Muscle of leg (tissue), 11 donors: ENCODE data around the gene KCNK18. TPM values are rescaled to one million over a fixed set of nuclear protein-coding genes. Genes with fewer than 3 reads are reported as not detected.

Source experiments
- DNase-seq: peaks from one replicate; pipeline ENCODE4 v3.0.0; 2013
- H3K27ac ChIP-seq: one replicate; pipeline ENCODE4 v1.5.1; 2013; ENCODE audit warnings: mild to moderate bottlenecking, low read length, control low read depth
- H3K27me3 ChIP-seq: one replicate; pipeline ENCODE4 v1.6.1; 2013; ENCODE audit warnings: low read length; ENCODE audit not compliant: control insufficient read depth, insufficient read depth
- H3K36me3 ChIP-seq: one replicate; pipeline ENCODE4 v1.6.1; 2013; ENCODE audit warnings: low read length; ENCODE audit not compliant: control insufficient read depth, insufficient read depth
- H3K4me1 ChIP-seq: one replicate; pipeline ENCODE4 v1.6.1; 2013; ENCODE audit warnings: low read length; ENCODE audit not compliant: control insufficient read depth, insufficient read depth
- H3K4me3 ChIP-seq: one replicate; pipeline ENCODE4 v1.5.1; 2013; ENCODE audit warnings: low read length, control low read depth
- H3K9me3 ChIP-seq: replicated peaks from 2 replicates; pipeline ENCODE4 v1.6.1; 2013; ENCODE audit warnings: low read depth, low read length; ENCODE audit not compliant: control insufficient read depth
- WGBS: methylation state at CpG from one replicate; pipeline ENCODE4 v1.1.5; 2013; ENCODE audit warnings: missing lambda C conversion rate; ENCODE audit not compliant: insufficient coverage; 5-methylcytosine and 5-hydroxymethylcytosine counted together
- polyA plus RNA-seq, 8 donors: library from polyadenylated mRNA; unstranded; fragments of 120-200 nt; gene quantifications; one replicate each; pipeline versions ENCODE4 v1.2.1 to v1.2.3, GENCODE V29; 2013; ENCODE audit warnings: inconsistent platforms in 1 of 8, low replicate concordance in 1 of 8; ENCODE audit not compliant: insufficient read length in 8 of 8, insufficient read depth in 1 of 8
- total RNA-seq: library from RNA; stranded (reverse); fragments of 120-200 nt; gene quantifications from one replicate; pipeline ENCODE4 v1.2.4, GENCODE V29; 2013

Gene KCNK18
- total and polyA plus RNA-seq, 9 donors, result not detected

- Histone ChIP-seq H3K9me3 (no peaks in the 10 kb centered on the region), H3K36me3 (no peaks in the 10 kb centered on the region), H3K4me3 (no peak overlapping the region), H3K27me3 (peaks cover 13% of the 10 kb centered on the region), H3K4me1 (no peaks in the 10 kb centered on the region), H3K27ac (no peak overlapping the region)
- 67% methylated on average over 8 of the region's 9 CpGs for WGBS
- DNase-seq, result no peak
Measured at GRCh38 chr10:117253908-117254307, 56.6 kb downstream of the KCNK18 start.

GRCh38 chr10:117254338-117254737 lies 57.0 kb downstream of the KCNK18 start:
- Histone ChIP-seq H3K4me1 (no peaks in the 10 kb centered on the region), H3K27me3 (peaks cover 13% of the 10 kb centered on the region), H3K36me3 (no peaks in the 10 kb centered on the region), H3K9me3 (no peaks in the 10 kb centered on the region), H3K4me3 (no peak overlapping the region), H3K27ac (no peak overlapping the region)
- 50% methylated on average over 7 of the region's 9 CpGs for WGBS
- DNase-seq, result no peak

- H3K36me3 ChIP-seq, result no peaks in the 10 kb centered on the region
- no peak overlapping the region for H3K27ac ChIP-seq
- 66% methylated on average over 20 of the region's 26 CpGs for WGBS
Measured at GRCh38 chr10:117254774-117255735, 57.8 kb downstream of the KCNK18 start.

GRCh38 chr10:117255835-117256460 lies 58.7 kb downstream of the KCNK18 start:
- H3K9me3 ChIP-seq, result no peaks in the 10 kb centered on the region
- H3K4me1 ChIP-seq, result no peaks in the 10 kb centered on the region
- WGBS, result 97% methylated on average over 8 of the region's 9 CpGs
- DNase-seq, result no peak
- no peak overlapping the region for H3K27ac ChIP-seq
- no peaks in the 10 kb centered on the region for H3K36me3 ChIP-seq
- peaks cover 10% of the 10 kb centered on the region for H3K27me3 ChIP-seq
- H3K4me3 ChIP-seq, result no peak overlapping the region

More at GRCh38 chr10:117254774-117255735, 57.8 kb downstream of the KCNK18 start:
- Histone ChIP-seq H3K27me3 (peaks cover 15% of the 10 kb centered on the region), H3K4me1 (no peaks in the 10 kb centered on the region), H3K9me3 (no peaks in the 10 kb centered on the region), H3K4me3 (no peak overlapping the region)
- no peak for DNase-seq

GRCh38 chr10:117256910-117257309 lies 59.6 kb downstream of the KCNK18 start:
- H3K4me1 ChIP-seq, result no peaks in the 10 kb centered on the region
- DNase-seq, result no peak
- H3K9me3 ChIP-seq, result no peaks in the 10 kb centered on the region
- H3K4me3 ChIP-seq, result no peak overlapping the region
- H3K27ac ChIP-seq, result no peak overlapping the region
- no peaks in the 10 kb centered on the region for H3K36me3 ChIP-seq
- peaks cover 12% of the 10 kb centered on the region for H3K27me3 ChIP-seq
- WGBS, result 83% methylated on average over 4 of the region's 10 CpGs

- Histone ChIP-seq H3K9me3 (no peaks in the 10 kb centered on the region), H3K27ac (no peak overlapping the region), H3K36me3 (no peaks in the 10 kb centered on the region), H3K4me3 (no peak overlapping the region), H3K4me1 (no peaks in the 10 kb centered on the region), H3K27me3 (peaks cover 15% of the 10 kb centered on the region)
- no peak for DNase-seq
- 83% methylated on average over 1 of the region's 3 CpGs for WGBS
Measured at GRCh38 chr10:117257721-117258120, 60.4 kb downstream of the KCNK18 start.

GRCh38 chr10:117259279-117259678 lies 62.0 kb downstream of the KCNK18 start:
- peaks cover 15% of the 10 kb centered on the region for H3K27me3 ChIP-seq
- no peak overlapping the region for H3K27ac ChIP-seq
- WGBS, result 100% methylated on average over 1 of the region's 3 CpGs
- H3K9me3 ChIP-seq, result no peaks in the 10 kb centered on the region
- no peak for DNase-seq
- no peaks in the 10 kb centered on the region for H3K36me3 ChIP-seq
- no peaks in the 10 kb centered on the region for H3K4me1 ChIP-seq
- H3K4me3 ChIP-seq, result no peak overlapping the region

Other genes starting within 250 kb of the KCNK18 start
- 3.3 TPM for gene SHTN1, start 192.3 kb upstream of the KCNK18 start, total RNA-seq
- 1 to 10 TPM; 4.6 to 8.7 (median 5.8) TPM for gene SHTN1, start 192.3 kb upstream of the KCNK18 start, polyA plus RNA-seq
- gene VAX1, start 59.2 kb upstream of the KCNK18 start, total RNA-seq, result not detected
- not detected for gene VAX1, start 59.2 kb upstream of the KCNK18 start, polyA plus RNA-seq
- 0.35 TPM for gene SLC18A2, start 43.6 kb downstream of the KCNK18 start, total RNA-seq
- under 1 TPM; 0.20 to 0.93 (median 0.29) TPM for gene SLC18A2, start 43.6 kb downstream of the KCNK18 start, polyA plus RNA-seq
- 9.7 TPM for gene PDZD8, start 178.0 kb downstream of the KCNK18 start, total RNA-seq
- 10 to 100 TPM in 7 of 8 donors, 1 to 10 TPM in 1; 9.0 to 19.4 (median 14.7) TPM for gene PDZD8, start 178.0 kb downstream of the KCNK18 start, polyA plus RNA-seq